22Rv1 (cell line): ENCODE results near the gene GINS3.

Experiments used
- H3K27ac ChIP-seq: fragments of 450-650 bp; 2 replicates; pipeline ENCODE4 v1.5.1; 2017
- CTCF ChIP-seq: fragments of 450-650 bp; IDR thresholded peaks from 2 replicates; pipeline ENCODE4 v1.5.1; 2017; ENCODE audit warnings: mild to moderate bottlenecking
- ZFX ChIP-seq: fragments of 450-650 bp; IDR thresholded peaks from 2 replicates; pipeline ENCODE4 v1.6.1; 2017; ENCODE audit warnings: antibody characterized with exemption, borderline replicate concordance

Gene GINS3

GRCh38 chr16:58360041-58360634 lies 32.1 kb upstream of the GINS3 start:
- H3K27ac ChIP-seq: no peak overlapping the region
- TF ChIP-seq CTCF (no peak), ZFX (no peak)

- no peak overlapping the region for H3K27ac ChIP-seq
- no peak for TF ChIP-seq CTCF
- no peak for TF ChIP-seq ZFX
These were observed 30.5 kb upstream of the GINS3 start for GRCh38 chr16:58361726-58362125.

DNA sequence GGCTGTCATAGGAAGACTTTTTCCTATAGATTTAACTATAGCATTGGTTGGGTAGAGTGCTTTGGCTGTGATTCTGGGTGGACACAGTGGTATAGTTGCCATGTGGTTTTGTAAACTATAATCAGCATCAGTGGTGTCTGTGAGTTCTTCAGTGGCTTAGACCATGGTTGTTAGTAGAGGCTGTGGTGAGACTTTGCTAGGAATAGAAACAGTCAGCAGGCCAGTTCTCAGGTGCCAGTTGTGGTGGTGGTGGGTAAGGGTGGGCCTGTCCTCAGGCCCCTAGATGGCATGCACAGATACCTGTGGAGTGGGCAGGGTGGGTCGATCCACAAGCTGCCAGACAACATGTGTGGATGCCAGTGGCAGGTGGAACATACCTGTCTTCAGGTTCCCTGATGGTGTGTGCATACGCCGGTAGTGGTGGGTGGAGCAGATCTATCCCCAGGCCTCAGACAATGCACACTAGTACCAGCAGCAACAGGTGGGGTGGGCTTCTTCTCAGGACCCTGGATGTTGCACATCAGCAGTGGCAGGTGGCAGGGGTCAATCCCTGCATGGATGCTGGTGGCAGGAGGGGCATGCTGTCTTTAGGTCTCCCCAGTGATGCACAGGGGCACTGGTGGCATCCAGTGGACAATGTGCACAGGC lies 28.4 kb upstream of the GINS3 start:
- TF ChIP-seq CTCF (no peak), ZFX (no peak)
- no peak overlapping the region for H3K27ac ChIP-seq

DNA sequence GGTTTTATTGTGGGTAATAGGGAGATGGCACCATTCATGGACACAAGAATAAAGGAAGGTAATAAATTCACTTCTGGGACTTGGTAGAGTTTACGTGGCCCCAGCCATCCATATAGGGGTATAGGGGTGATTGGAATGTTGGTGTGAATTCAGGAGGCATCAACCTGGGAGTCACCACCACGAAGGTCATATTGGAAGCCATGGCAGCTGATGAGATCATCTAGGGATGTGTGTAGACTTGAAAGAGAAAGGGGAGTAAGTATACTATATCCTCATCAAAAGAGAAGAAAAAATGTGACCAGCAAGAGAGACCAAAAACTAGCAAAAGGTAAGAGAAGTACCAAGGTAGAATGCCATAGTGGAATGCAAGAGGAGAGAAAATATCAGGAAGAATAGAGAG lies 26.6 kb upstream of the GINS3 start:
- no peak for TF ChIP-seq CTCF
- no peak overlapping the region for H3K27ac ChIP-seq

DNA sequence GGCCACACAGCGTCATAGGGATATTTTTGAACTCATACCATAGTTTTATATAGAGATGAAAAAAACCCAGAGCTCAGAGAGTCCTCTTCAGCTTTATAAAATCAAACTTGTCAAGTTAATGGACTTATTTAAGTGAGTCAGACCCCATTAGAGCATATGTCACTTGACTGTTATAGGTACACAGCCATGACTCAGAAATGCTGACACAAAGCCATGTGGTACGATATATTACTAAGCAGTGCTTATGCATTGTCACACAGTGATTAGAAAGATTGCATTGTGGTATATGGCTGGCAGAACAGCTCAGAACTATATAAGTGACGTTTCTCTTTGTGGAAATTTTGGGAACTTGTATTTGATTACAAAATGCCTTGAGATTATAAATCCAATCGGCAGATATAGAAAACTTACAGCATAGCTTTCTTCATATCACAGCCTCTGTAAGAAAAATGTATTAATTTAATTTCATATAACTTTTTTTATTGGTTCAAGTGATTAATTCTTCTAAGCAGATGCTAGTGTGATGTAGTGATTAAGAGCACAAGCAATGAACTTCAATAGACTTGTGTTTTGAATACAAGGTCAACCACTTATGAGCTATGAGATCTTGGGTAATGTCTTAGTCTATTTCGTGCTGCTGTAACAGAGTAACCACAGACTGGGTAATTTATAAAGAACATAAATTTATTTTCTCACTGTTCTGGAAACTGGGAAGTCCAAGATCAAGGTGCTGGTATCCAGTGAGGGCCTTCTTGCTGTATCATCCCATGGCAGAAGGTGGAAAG lies 25.8 kb upstream of the GINS3 start:
- no peak for TF ChIP-seq CTCF
- no peak for TF ChIP-seq ZFX
- no peak overlapping the region for H3K27ac ChIP-seq

DNA sequence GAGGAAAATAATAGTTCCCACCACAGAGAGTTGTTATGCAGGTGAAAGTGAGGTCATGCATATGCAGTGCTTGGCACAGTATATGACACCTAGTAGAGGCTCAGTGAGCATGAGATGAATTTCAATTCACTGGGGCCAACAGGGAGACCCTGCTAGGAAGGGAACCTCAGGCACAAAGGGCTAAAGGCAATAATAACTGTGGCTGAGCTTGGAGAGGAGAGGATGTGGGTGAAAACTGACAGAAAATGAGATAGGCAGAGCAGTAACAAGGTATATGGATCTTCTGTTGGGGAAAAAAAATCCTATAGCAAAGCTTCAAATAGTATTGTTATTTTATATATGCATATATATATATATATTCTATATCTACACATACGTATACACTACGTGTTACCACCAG lies 25.0 kb upstream of the GINS3 start:
- TF ChIP-seq ZFX: no peak
- TF ChIP-seq CTCF: no peak
- no peak overlapping the region for H3K27ac ChIP-seq

GRCh38 chr16:58371841-58372240 lies 20.4 kb upstream of the GINS3 start:
- TF ChIP-seq ZFX: no peak
- TF ChIP-seq CTCF: no peak

More at GRCh38 chr16:58371841-58372240, 20.4 kb upstream of the GINS3 start:
- H3K27ac ChIP-seq: no peak overlapping the region
